Activated CD4-positive, CD25-positive, alpha-beta regulatory T cell treated with anti-CD3 and anti-CD28 coated beads, Interleukin-2, amount 50 U/mL, for 16 hours (primary cell): ENCODE results near the gene MEX3D.

Experiments used
- DNase-seq: peaks from one replicate; pipeline ENCODE4 v3.0.0-alpha.2; 2020; ENCODE audit warnings: low read depth, low spot score

Gene MEX3D

GRCh38 chr19:1593501-1593772 lies 25.3 kb upstream of the MEX3D start:
- DNase-seq: no peak

GRCh38 chr19:1592755-1593500 lies 24.8 kb upstream of the MEX3D start, which contains the start of gene MBD3:
Gene MBD3, minus strand, starts transcription at chr19:1592865. Its CDS starts 234 bp downstream, at chr19:1592631.
- DNase-seq: peak; percentile 78

- peak; percentile 72 for DNase-seq
These were observed 24.1 kb upstream of the MEX3D start for GRCh38 chr19:1592024-1592754.

- DNase-seq: no peak
These were observed 23.4 kb upstream of the MEX3D start for GRCh38 chr19:1591421-1592023.

- DNase-seq: no peak
These were observed 22.7 kb upstream of the MEX3D start for GRCh38 chr19:1590641-1591397.

- DNase-seq: no peak
These were observed 19.7 kb upstream of the MEX3D start for GRCh38 chr19:1587872-1588271.

- no peak for DNase-seq
These were observed 17.1 kb upstream of the MEX3D start for GRCh38 chr19:1585243-1585580.

GRCh38 chr19:1584500-1585242 lies 16.5 kb upstream of the MEX3D start:
- no peak for DNase-seq

- no peak for DNase-seq
These were observed 14.1 kb upstream of the MEX3D start for GRCh38 chr19:1582201-1582600.

GRCh38 chr19:1580957-1581356 lies 12.8 kb upstream of the MEX3D start:
- DNase-seq: no peak

GRCh38 chr19:1580382-1580781 lies 12.3 kb upstream of the MEX3D start:
- DNase-seq: no peak

- DNase-seq: no peak
These were observed 11.1 kb upstream of the MEX3D start for GRCh38 chr19:1579222-1579621.

- DNase-seq: no peak
These were observed 9.9 kb upstream of the MEX3D start for GRCh38 chr19:1577929-1578618.

- DNase-seq: no peak
These were observed 9.2 kb upstream of the MEX3D start for GRCh38 chr19:1577090-1577928.

- no peak for DNase-seq
These were observed 8.3 kb upstream of the MEX3D start for GRCh38 chr19:1576242-1577089.

- DNase-seq: no peak
These were observed 7.5 kb upstream of the MEX3D start for GRCh38 chr19:1575323-1576241.

GRCh38 chr19:1574354-1575136 lies 6.4 kb upstream of the MEX3D start:
- DNase-seq: no peak
